Stimulated activated naive B cell treated with anti-CD40 and anti-IgM and Interleukin-4, amounts not matched to agents 10 μg/mL and 1 μg/mL and 100 μg/mL, for 72 hours (primary cell): ENCODE measurements around the gene CD80.

Experiments
- ATAC-seq, 2 donors: fragments of 150-1000 bp; cut with Tn5 transposase; replicated peaks; 2 replicates each; pipeline ENCODE4 v1.10.0; 2021; ENCODE audit warnings: moderate library complexity in 1 of 2
- DNase-seq: peaks from one replicate; pipeline ENCODE4 v3.0.0; 2021
- H3K27ac Mint-ChIP-seq: one replicate; pipeline ENCODE4 v1.8.0; 2022; ENCODE audit warnings: mild to moderate bottlenecking, mixed read lengths
- H3K27me3 Mint-ChIP-seq, 2 donors: one replicate each; pipeline ENCODE4 v1.8.0; 2022; ENCODE audit warnings: mixed read lengths in 2 of 2
- H3K36me3 Mint-ChIP-seq, 2 donors: one replicate each; pipeline ENCODE4 v1.8.0; 2022; ENCODE audit warnings: mixed read lengths in 2 of 2, mild to moderate bottlenecking in 1 of 2
- H3K4me1 Mint-ChIP-seq, 2 donors: one replicate each; pipeline ENCODE4 v1.8.0; 2022; ENCODE audit warnings: mixed read lengths in 2 of 2, mild to moderate bottlenecking in 1 of 2
- H3K4me3 Mint-ChIP-seq, 2 donors: one replicate each; pipeline ENCODE4 v1.8.0; 2022; ENCODE audit warnings: mild to moderate bottlenecking in 2 of 2, mixed read lengths in 2 of 2, moderate library complexity in 1 of 2
- H3K9me3 Mint-ChIP-seq, 2 donors: one replicate each; pipeline ENCODE4 v1.8.0; 2022; ENCODE audit warnings: mixed read lengths in 2 of 2, mild to moderate bottlenecking in 1 of 2

The CD80 gene

DNA sequence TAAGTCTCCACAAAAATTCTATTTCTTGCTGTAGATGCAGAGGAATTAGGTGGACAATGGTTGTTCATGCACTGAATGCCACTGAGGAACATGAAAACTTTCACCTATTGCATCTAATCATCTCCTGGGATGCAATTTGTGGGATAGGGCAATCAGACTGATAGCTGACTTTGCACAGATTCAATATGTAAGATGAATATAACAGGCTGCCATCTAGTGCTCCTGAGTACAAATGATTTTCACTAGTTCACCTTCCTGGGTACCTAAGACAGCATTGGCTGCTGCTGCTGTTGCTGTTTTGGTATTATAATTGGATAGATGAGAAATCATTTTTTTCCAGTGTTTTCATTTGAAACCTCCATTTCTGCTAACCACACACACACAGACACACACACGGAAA, 41.4 kb downstream of the CD80 start:
- ATAC-seq, result no peak
- no peaks in the 10 kb centered on the region for H3K9me3 Mint-ChIP-seq
- H3K27ac Mint-ChIP-seq, result no peak overlapping the region
- H3K4me1 Mint-ChIP-seq, result peaks cover 7 to 25% of the 10 kb centered on the region in 2 donors
- no peak for DNase-seq
- peaks cover 61 to 68% of the 10 kb centered on the region in 2 donors for H3K36me3 Mint-ChIP-seq
- H3K27me3 Mint-ChIP-seq, result no peaks in the 10 kb centered on the region
- H3K4me3 Mint-ChIP-seq, result no peak overlapping the region

- Mint-ChIP-seq H3K36me3 (peaks cover 61 to 70% of the 10 kb centered on the region in 2 donors), H3K4me1 (peaks cover 5 to 22% of the 10 kb centered on the region in 2 donors), H3K27me3 (no peaks in the 10 kb centered on the region), H3K27ac (no peak overlapping the region), H3K9me3 (no peaks in the 10 kb centered on the region), H3K4me3 (no peak overlapping the region)
- DNase-seq (no peak), ATAC-seq (no peak)
These were observed 42.3 kb downstream of the CD80 start for GRCh38 chr3:119517112-119517511.

DNA sequence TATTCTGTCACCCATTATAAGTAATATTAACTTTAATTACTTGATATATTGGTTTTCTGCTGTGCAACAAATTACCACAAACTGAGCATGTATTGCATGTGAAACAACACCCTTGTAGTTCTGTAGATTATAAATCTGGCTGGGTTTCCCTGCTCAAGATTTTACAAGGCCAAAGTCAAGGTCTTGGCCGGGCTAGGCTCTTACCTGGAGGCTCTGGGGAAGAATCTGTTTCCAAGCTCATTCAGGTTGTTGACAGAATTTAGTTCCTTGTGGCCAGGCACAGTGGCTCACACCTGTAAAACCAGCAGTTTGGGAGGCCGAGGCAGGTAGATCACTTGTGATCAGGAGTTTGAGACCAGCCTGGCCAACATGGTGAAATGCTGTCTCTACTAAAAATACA, 44.8 kb downstream of the CD80 start:
- no peak overlapping the region for H3K27ac Mint-ChIP-seq
- peaks cover 2 to 6% of the 10 kb centered on the region in 2 donors for H3K4me1 Mint-ChIP-seq
- ATAC-seq (no peak), DNase-seq (no peak)
- no peak overlapping the region for H3K4me3 Mint-ChIP-seq
- H3K27me3 Mint-ChIP-seq, result no peaks in the 10 kb centered on the region
- no peaks in the 10 kb centered on the region for H3K9me3 Mint-ChIP-seq
- H3K36me3 Mint-ChIP-seq, result peaks cover 40 to 45% of the 10 kb centered on the region in 2 donors

DNA sequence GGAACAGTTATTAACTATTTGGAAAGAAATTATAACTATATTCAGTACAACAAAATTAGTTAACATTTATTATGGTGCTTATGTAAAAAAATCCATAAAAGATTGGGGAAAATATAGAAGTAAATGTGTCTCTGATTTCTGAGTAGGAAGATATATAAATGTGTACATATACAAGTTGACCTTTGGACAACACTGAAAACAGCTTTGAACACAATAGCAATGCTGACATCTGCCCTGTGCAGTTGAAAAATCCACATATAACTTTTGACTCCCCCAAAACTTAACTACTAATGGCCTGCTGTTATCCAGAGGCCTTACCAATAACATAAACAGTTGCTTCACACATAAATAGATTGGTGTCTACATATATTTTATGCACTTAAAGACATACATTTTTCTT, 48.7 kb downstream of the CD80 start:
- no peaks in the 10 kb centered on the region for H3K27me3 Mint-ChIP-seq
- H3K9me3 Mint-ChIP-seq, result no peaks in the 10 kb centered on the region
- H3K4me1 Mint-ChIP-seq, result peaks cover 12 to 25% of the 10 kb centered on the region in 2 donors
- no peak overlapping the region for H3K27ac Mint-ChIP-seq
- H3K36me3 Mint-ChIP-seq, result peaks cover 42 to 50% of the 10 kb centered on the region in 2 donors
- H3K4me3 Mint-ChIP-seq, result no peak overlapping the region
- ATAC-seq (no peak), DNase-seq (no peak)

GRCh38 chr3:119508172-119508845, 51.1 kb downstream of the CD80 start:
- Mint-ChIP-seq H3K4me3 (no peak overlapping the region), H3K4me1 (peaks cover 15 to 25% of the 10 kb centered on the region in 2 donors), H3K27me3 (no peaks in the 10 kb centered on the region), H3K9me3 (no peaks in the 10 kb centered on the region), H3K27ac (peak overlapping the region; percentile 20), H3K36me3 (peaks cover 38 to 50% of the 10 kb centered on the region in 2 donors)
- ATAC-seq, result peak in 1 of 2 donors; percentile 34
- no peak for DNase-seq

DNA sequence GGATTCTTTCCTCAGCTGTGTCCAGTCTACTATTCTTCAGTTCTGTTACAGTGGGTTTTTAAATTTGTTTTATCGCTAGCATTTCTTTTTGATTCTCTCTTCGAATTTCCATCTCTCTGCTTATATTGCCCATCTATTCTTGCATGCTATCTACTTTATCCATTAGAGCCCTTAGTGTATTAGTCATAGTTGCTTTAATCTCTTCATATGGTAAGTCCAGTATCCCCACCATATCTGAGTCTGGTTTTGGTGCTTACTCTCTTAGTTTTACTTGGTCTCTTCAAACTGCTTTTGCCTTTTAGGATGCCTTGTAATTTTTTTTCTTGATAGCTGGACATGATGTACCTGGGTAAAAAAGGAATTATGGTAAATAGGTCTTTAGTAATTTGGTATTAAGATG, 52.0 kb downstream of the CD80 start:
- H3K27me3 Mint-ChIP-seq, result no peaks in the 10 kb centered on the region
- no peaks in the 10 kb centered on the region for H3K9me3 Mint-ChIP-seq
- H3K27ac Mint-ChIP-seq, result no peak overlapping the region
- peaks cover 35 to 43% of the 10 kb centered on the region in 2 donors for H3K36me3 Mint-ChIP-seq
- ATAC-seq, result no peak
- H3K4me3 Mint-ChIP-seq, result no peak overlapping the region
- DNase-seq, result no peak
- peaks cover 15 to 25% of the 10 kb centered on the region in 2 donors for H3K4me1 Mint-ChIP-seq

DNA sequence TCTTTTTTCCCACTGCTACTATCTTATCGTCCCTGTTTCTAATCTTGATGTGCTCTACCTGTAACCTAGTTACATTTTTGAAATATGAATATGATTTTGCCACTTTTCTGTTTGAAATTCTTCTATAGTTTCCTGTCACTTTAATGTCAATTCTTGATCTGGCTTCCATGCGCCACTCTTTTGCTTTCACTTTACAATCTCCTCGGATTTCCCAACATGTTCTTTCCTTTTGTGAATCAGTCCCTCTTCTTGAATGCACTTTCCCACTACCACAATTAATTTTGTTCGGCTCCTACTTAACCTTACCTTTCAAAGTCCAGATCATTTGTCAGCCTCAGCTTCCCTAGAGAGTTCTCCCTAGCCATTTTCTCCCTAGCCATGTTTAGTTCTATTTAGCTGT, 52.8 kb downstream of the CD80 start:
- no peaks in the 10 kb centered on the region for H3K27me3 Mint-ChIP-seq
- H3K4me3 Mint-ChIP-seq, result peak overlapping the region; percentile 7 to 15
- no peak for ATAC-seq
- H3K36me3 Mint-ChIP-seq, result peaks cover 37 to 43% of the 10 kb centered on the region in 2 donors
- no peak for DNase-seq
- no peaks in the 10 kb centered on the region for H3K9me3 Mint-ChIP-seq
- peaks cover 16 to 25% of the 10 kb centered on the region in 2 donors for H3K4me1 Mint-ChIP-seq
- H3K27ac Mint-ChIP-seq, result no peak overlapping the region

DNA sequence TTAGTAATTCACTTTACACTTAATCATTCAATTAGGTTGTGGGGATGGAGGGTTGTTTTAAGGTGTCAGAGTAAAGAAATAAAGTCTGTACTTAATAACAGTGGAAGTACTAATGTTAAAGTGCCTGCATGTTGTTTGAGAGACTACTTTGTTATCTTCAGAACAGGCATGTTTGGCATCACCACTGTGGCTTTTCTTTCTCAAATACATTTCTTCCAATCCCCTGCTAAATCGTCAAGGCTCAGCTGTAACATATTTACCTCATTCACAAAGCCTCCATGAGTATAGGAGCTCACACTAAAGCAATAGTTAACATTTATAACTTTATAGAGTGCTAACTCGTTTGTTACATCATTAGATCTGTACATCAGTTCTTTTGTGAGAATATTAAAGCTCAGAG, 58.5 kb downstream of the CD80 start:
- no peak for DNase-seq
- Mint-ChIP-seq H3K4me3 (peak overlapping the region; percentile 23 to 73), H3K27me3 (no peaks in the 10 kb centered on the region), H3K9me3 (no peaks in the 10 kb centered on the region), H3K4me1 (peaks cover 24 to 32% of the 10 kb centered on the region in 2 donors), H3K36me3 (peaks cover 23 to 40% of the 10 kb centered on the region in 2 donors), H3K27ac (no peak overlapping the region)
- no peak for ATAC-seq

DNA sequence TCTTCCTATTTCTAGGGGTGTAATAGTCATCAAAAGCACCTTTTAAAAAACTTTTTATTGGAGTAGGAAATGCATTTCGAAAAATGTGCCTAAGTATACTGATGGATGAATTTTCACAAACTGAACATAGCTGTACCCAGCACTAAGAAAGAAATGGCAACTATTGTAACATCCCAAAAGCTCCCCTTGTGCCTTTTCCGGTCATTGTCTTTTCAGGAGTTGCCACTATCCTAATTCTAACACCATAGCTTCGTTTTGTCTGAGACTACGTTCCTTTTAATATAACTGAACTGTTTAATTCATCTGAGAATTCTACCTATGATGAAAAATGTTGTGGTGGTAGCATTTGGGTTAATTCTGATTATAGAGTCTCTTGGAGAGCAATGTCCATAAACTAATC, 59.1 kb downstream of the CD80 start:
- no peaks in the 10 kb centered on the region for H3K27me3 Mint-ChIP-seq
- peak overlapping the region; percentile 65 for H3K27ac Mint-ChIP-seq
- H3K4me1 Mint-ChIP-seq, result peaks cover 24 to 32% of the 10 kb centered on the region in 2 donors
- DNase-seq (no peak), ATAC-seq (no peak)
- H3K9me3 Mint-ChIP-seq, result no peaks in the 10 kb centered on the region
- peak overlapping the region; percentile 23 to 73 for H3K4me3 Mint-ChIP-seq
- H3K36me3 Mint-ChIP-seq, result peaks cover 25 to 43% of the 10 kb centered on the region in 2 donors

DNA sequence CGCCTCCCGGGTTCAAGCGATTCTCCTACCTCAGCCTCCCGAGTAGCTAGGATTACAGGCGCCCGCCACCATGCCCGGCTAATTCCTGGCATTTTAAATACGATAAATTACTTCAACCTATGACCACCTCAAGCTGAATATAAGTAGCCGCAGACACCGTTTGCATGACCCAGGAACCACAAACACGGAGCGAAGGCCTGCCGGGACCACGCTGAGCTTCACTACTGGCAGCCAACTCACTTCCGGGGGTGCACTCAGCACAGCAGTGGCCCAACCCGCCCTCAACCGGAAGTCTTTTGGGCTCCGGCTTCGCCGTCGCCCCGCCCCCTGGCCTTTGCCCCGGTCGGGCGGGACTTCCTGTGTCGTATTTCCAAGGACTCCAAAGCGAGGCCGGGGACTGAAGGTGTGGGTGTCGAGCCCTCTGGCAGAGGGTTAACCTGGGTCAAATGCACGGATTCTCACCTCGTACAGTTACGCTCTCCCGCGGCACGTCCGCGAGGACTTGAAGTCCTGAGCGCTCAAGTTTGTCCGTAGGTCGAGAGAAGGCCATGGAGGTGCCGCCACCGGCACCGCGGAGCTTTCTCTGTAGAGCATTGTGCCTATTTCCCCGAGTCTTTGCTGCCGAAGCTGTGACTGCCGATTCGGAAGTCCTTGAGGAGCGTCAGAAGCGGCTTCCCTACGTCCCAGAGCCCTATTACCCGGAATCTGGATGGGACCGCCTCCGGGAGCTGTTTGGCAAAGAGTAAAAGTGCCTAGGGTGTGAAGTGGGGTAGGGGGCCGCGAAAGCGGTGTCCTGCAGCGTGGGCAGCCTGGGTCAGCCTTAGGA, 61.0 kb downstream of the CD80 start, which contains the start of gene TIMMDC1:
TIMMDC1 (plus strand) TSS at position 362 of the 826 bp plus-strand sequence; CDS start at position 549, 187 bp downstream.
- ATAC-seq (peak; percentile 98 to 99), DNase-seq (peak; percentile 98)
- no peaks in the 10 kb centered on the region for H3K9me3 Mint-ChIP-seq
- H3K27me3 Mint-ChIP-seq, result no peaks in the 10 kb centered on the region
- H3K4me1 Mint-ChIP-seq, result peaks cover 21 to 34% of the 10 kb centered on the region in 2 donors
- peaks cover 19 to 38% of the 10 kb centered on the region in 2 donors for H3K36me3 Mint-ChIP-seq
- H3K27ac Mint-ChIP-seq, result peak within 1 kb of the TSS; percentile 99
- H3K4me3 Mint-ChIP-seq, result peak within 1 kb of the TSS; percentile 98 to 99

DNA sequence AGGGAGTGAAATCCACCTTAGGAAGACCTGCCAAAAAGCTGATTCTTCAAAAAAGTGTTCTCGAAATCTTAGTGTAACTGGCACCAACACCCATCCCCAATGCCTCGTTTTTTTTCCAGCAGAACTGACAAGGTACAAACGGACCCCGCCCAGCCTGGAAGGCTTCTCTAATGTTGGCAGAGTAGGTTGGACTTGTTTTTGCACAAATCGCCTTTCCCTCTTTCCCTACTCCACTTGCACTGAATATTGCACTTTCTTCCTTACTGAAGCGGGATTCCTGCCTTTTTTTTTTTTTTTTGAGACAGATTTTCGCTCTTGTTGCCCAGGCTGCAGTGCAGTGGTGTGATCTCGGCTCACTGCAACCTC, 61.6 kb downstream of the CD80 start:
- H3K9me3 Mint-ChIP-seq, result no peaks in the 10 kb centered on the region
- DNase-seq, result no peak
- peaks cover 22 to 41% of the 10 kb centered on the region in 2 donors for H3K36me3 Mint-ChIP-seq
- peak; percentile 26 to 27 for ATAC-seq
- peak overlapping the region; percentile 98 to 99 for H3K4me3 Mint-ChIP-seq
- peaks cover 21 to 40% of the 10 kb centered on the region in 2 donors for H3K4me1 Mint-ChIP-seq
- peak overlapping the region; percentile 99 for H3K27ac Mint-ChIP-seq
- no peaks in the 10 kb centered on the region for H3K27me3 Mint-ChIP-seq

DNA sequence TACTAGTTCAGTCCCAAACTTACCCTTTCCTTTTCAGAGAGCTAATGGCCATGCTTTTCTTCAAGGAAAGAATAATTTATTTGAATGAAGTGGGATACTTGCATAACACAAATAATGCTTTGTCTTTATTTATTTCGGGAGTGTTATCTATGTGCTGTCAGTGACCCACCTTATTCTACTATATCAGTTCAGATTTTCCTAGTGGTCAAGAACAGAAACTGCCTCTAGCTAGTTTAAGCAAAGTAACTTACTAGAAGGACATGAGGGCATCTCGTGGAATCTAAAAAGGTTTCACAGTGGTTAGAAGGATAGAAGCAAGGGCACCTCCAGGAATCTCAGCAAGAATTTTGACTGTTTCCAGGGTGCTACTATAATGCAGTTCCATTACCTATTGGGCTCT, 64.8 kb downstream of the CD80 start:
- ATAC-seq, result no peak
- Mint-ChIP-seq H3K9me3 (no peaks in the 10 kb centered on the region), H3K4me1 (peaks cover 13 to 34% of the 10 kb centered on the region in 2 donors), H3K36me3 (peaks cover 32 to 55% of the 10 kb centered on the region in 2 donors), H3K27ac (no peak overlapping the region), H3K27me3 (no peaks in the 10 kb centered on the region), H3K4me3 (no peak overlapping the region)
- no peak for DNase-seq

DNA sequence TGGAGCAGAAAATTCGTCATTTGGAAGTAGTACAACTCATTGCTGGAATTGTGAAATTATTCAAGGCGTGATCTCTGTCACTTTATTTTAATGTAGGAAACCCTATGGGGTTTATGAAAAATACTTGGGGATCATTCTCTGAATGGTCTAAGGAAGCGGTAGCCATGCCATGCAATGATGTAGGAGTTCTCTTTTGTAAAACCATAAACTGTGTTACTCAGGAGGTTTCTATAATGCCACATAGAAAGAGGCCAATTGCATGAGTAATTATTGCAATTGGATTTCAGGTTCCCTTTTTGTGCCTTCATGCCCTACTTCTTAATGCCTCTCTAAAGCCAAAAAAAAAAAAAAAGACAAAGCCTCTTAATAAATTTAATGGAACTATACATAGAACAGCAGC, 66.6 kb downstream of the CD80 start:
- H3K27ac Mint-ChIP-seq, result no peak overlapping the region
- peaks cover 23 to 52% of the 10 kb centered on the region in 2 donors for H3K36me3 Mint-ChIP-seq
- H3K4me3 Mint-ChIP-seq, result no peak overlapping the region
- H3K27me3 Mint-ChIP-seq, result no peaks in the 10 kb centered on the region
- H3K9me3 Mint-ChIP-seq, result no peaks in the 10 kb centered on the region
- ATAC-seq (peak; percentile 31 to 56), DNase-seq (no peak)
- peaks cover 13 to 30% of the 10 kb centered on the region in 2 donors for H3K4me1 Mint-ChIP-seq

- no peak for DNase-seq
- no peak overlapping the region for H3K4me3 Mint-ChIP-seq
- peaks cover 10 to 23% of the 10 kb centered on the region in 2 donors for H3K4me1 Mint-ChIP-seq
- ATAC-seq, result no peak
- no peak overlapping the region for H3K27ac Mint-ChIP-seq
- H3K27me3 Mint-ChIP-seq, result no peaks in the 10 kb centered on the region
- no peaks in the 10 kb centered on the region for H3K9me3 Mint-ChIP-seq
- H3K36me3 Mint-ChIP-seq, result peaks cover 23 to 52% of the 10 kb centered on the region in 2 donors
These were observed 67.3 kb downstream of the CD80 start for GRCh38 chr3:119492128-119492527.
